Spleen (tissue), 7 donors: ENCODE measurements around the gene PXMP4.

Experiments
- CTCF ChIP-seq, 11 experiments: fragments of 200-600 bp in 7 of 11; fragments of 450-650 bp in 4 of 11; sonication (generic) in 4 of 11; IDR thresholded peaks in 8 of 11; conservative IDR thresholded peaks in 3 of 11; 1 replicate in 7 of 11; 2 replicates in 4 of 11; pipeline versions ENCODE4 v1.4.0 to v1.8.0; 2016 to 2021; ENCODE audit warnings: antibody characterized with exemption in 11 of 11, inconsistent platforms in 4 of 11, mild to moderate bottlenecking in 1 of 11
- POLR2A ChIP-seq, 3 donors: fragments of 450-650 bp; IDR thresholded peaks; one replicate each; pipeline ENCODE4 v1.5.1; 2017; ENCODE audit warnings: antibody characterized with exemption in 3 of 3, mild to moderate bottlenecking in 1 of 3
- POLR2AphosphoS5 ChIP-seq, 3 donors: sonication (generic); formaldehyde crosslinking; IDR thresholded peaks; one replicate each; pipeline ENCODE4 v1.5.1; 2017; ENCODE audit warnings: antibody characterized with exemption in 3 of 3
- donor health status: DM: no; HTN: no; CAD: no; lungs with moderate emphysema.
- donor health status: DM: no; HTN: no; CAD: no.
- donor health status: DM: no; HTN: no; CAD: no.

- TF ChIP-seq CTCF (IDR thresholded peaks at IDR 0.05 in 8 of 11, conservative IDR thresholded peaks at IDR 0.05 in 3 of 11) (no peak), POLR2AphosphoS5 (IDR thresholded peaks at IDR 0.05) (no peak), POLR2A (IDR thresholded peaks at IDR 0.05) (no peak)
Observed at GRCh38 chr20:33656010-33656782, 63.9 kb downstream of the PXMP4 start.
